HepG2 (cell line): ENCODE data around the gene CCDC117. TPM values are rescaled to one million over a fixed set of nuclear protein-coding genes. Genes with fewer than 3 reads are reported as not detected.

Source experiments
- CBX5 ChIP-seq: sonication (generic); formaldehyde crosslinking; IDR thresholded peaks from 2 replicates; pipeline ENCODE4 v1.4.0; 2020; ENCODE audit warnings: missing genetic modification reagents, borderline replicate concordance
- ELF4 ChIP-seq: sonication (generic); formaldehyde crosslinking; IDR thresholded peaks from 2 replicates; pipeline ENCODE4 v1.5.0; 2020; ENCODE audit warnings: missing genetic modification reagents, mild to moderate bottlenecking, moderate library complexity, borderline replicate concordance
- FOXO4 ChIP-seq: sonication (generic); formaldehyde crosslinking; conservative IDR thresholded peaks from 2 replicates; pipeline ENCODE4 v1.8.1; 2023; ENCODE audit warnings: missing genetic modification reagents
- KDM4B ChIP-seq: sonication (generic); formaldehyde crosslinking; IDR thresholded peaks from 2 replicates; pipeline ENCODE4 v1.4.0; 2020; ENCODE audit warnings: missing genetic modification reagents
- PAWR ChIP-seq: sonication (generic); formaldehyde crosslinking; IDR thresholded peaks from 2 replicates; pipeline ENCODE4 v1.4.0; 2020; ENCODE audit warnings: missing genetic modification reagents, mild to moderate bottlenecking, borderline replicate concordance
- PLRG1 ChIP-seq: fragments of 450-650 bp; conservative IDR thresholded peaks from 2 replicates; pipeline ENCODE4 v1.6.1; 2016
- POLR2A ChIP-seq, 2 experiments: IDR thresholded peaks; 2 replicates each; pipeline ENCODE4 v1.6.1; 2011; ENCODE audit warnings: low read depth in 2 of 2, low read length in 2 of 2, mild to moderate bottlenecking in 1 of 2, moderate library complexity in 1 of 2; ENCODE audit not compliant: insufficient read depth in 1 of 2
- PREB ChIP-seq: sonication (generic); formaldehyde crosslinking; IDR thresholded peaks from 2 replicates; pipeline ENCODE4 v1.4.0; 2020; ENCODE audit warnings: missing genetic modification reagents
- RNF219 ChIP-seq: sonication (generic); formaldehyde crosslinking; IDR thresholded peaks from 2 replicates; pipeline ENCODE4 v1.5.0; 2020; ENCODE audit warnings: mild to moderate bottlenecking, missing genetic modification reagents
- SAP130 ChIP-seq: IDR thresholded peaks from 2 replicates; pipeline ENCODE4 v1.6.1; 2016; ENCODE audit warnings: low read depth
- SMAD3 ChIP-seq: sonication (generic); formaldehyde crosslinking; IDR thresholded peaks from 2 replicates; pipeline ENCODE4 v1.4.0; 2020; ENCODE audit warnings: missing genetic modification reagents
- THAP7 ChIP-seq: sonication (generic); formaldehyde crosslinking; IDR thresholded peaks from 2 replicates; pipeline ENCODE4 v1.8.1; 2023; ENCODE audit warnings: mild to moderate bottlenecking, missing genetic modification reagents
- TRIM24 ChIP-seq: sonication (generic); formaldehyde crosslinking; IDR thresholded peaks from 2 replicates; pipeline ENCODE4 v1.8.0; 2022; ENCODE audit warnings: mild to moderate bottlenecking, missing genetic modification reagents
- ZFP36L2 ChIP-seq: sonication (generic); formaldehyde crosslinking; IDR thresholded peaks from 2 replicates; pipeline ENCODE4 v1.4.0; 2020; ENCODE audit warnings: missing genetic modification reagents
- ZFP82 ChIP-seq: sonication (generic); formaldehyde crosslinking; IDR thresholded peaks from 2 replicates; pipeline ENCODE4 v1.5.1; 2020; ENCODE audit warnings: mild to moderate bottlenecking, missing genetic modification reagents, borderline replicate concordance
- ZNF430 ChIP-seq: sonication (generic); formaldehyde crosslinking; IDR thresholded peaks from 2 replicates; pipeline ENCODE4 v1.9.0; 2021; ENCODE audit warnings: mild to moderate bottlenecking, missing genetic modification reagents
- ZNF556 ChIP-seq: sonication (generic); formaldehyde crosslinking; IDR thresholded peaks from 2 replicates; pipeline ENCODE4 v1.4.0; 2020; ENCODE audit warnings: mild to moderate bottlenecking, missing genetic modification reagents, borderline replicate concordance
- ZNF639 ChIP-seq: conservative IDR thresholded peaks from 2 replicates; pipeline ENCODE4 v1.6.1; 2018; ENCODE audit warnings: missing genetic modification reagents
- ZNF772 ChIP-seq: sonication (generic); formaldehyde crosslinking; IDR thresholded peaks from 2 replicates; pipeline ENCODE4 v1.5.0; 2020; ENCODE audit warnings: mild to moderate bottlenecking, missing genetic modification reagents
- ZXDC ChIP-seq: sonication (generic); formaldehyde crosslinking; IDR thresholded peaks from 2 replicates; pipeline ENCODE4 v1.5.0; 2020; ENCODE audit warnings: mild to moderate bottlenecking, missing genetic modification reagents
- polyA plus RNA-seq, 8 experiments: library from polyadenylated mRNA; depleted of rRNA in 3 of 8; stranded (reverse) in 7 of 8; unstranded in 1 of 8; fragments of >200 nt; fragmentation: Illumina TruSeq in 4 of 8; extraction: Trizol in 4 of 8; gene quantifications; 2 replicates each; pipeline versions ENCODE4 v1.2.1 to v1.2.3, GENCODE V29; 2011 to 2016; ENCODE audit warnings: low read depth in 4 of 8, missing spikeins in 1 of 8, mixed read lengths in 1 of 8; ENCODE audit not compliant: insufficient read depth in 1 of 8
- total RNA-seq, 5 experiments: library from RNA; depleted of rRNA; stranded (reverse); fragments of >200 nt; fragmentation: Illumina TruSeq; extraction: Trizol; gene quantifications; 2 replicates each; pipeline ENCODE4 v1.2.3, GENCODE V29; 2016; ENCODE audit warnings: low read depth in 1 of 5

Gene CCDC117
- total and polyA plus RNA-seq, 2 of the 13 experiments (the other 11 are each of a cell fraction or from before 2014, with no cell fraction given): 12.6 to 34.2 TPM

- TF ChIP-seq THAP7 (CRISPR knock-in tag): 0 out of 2 replicates have a peak, but pooled peaks have one; percentile 69
- peak; percentile 72 to 80 for TF ChIP-seq POLR2A (IDR thresholded peaks at IDR 0.05; ENCODE audit: insufficient read depth in 1 of 2, low read depth in 2 of 2, low read length in 2 of 2)
- no peak for TF ChIP-seq TRIM24
- TF ChIP-seq KDM4B: no peak
- no peak for TF ChIP-seq PAWR (CRISPR knock-in tag)
- peak; percentile 14; the same call in 1 of the 2 replicates for TF ChIP-seq ELF4 (CRISPR knock-in tag)
- no peak for TF ChIP-seq PREB (CRISPR knock-in tag)
- TF ChIP-seq SMAD3 (CRISPR knock-in tag): peak; percentile 74; the same call in 1 of the 2 replicates
- peak; percentile 22; the same call in 1 of the 2 replicates for TF ChIP-seq ZNF772 (CRISPR knock-in tag)
- TF ChIP-seq ZFP36L2: no peak
- peak; percentile 48; the same call in 1 of the 2 replicates for TF ChIP-seq CBX5
- 0 out of 2 replicates have a peak, but pooled peaks have one; percentile 56 for TF ChIP-seq FOXO4 (CRISPR knock-in tag)
- TF ChIP-seq RNF219 (CRISPR knock-in tag): no peak
- peak; percentile 86 for TF ChIP-seq SAP130 (CRISPR knock-in tag)
- TF ChIP-seq ZNF430 (CRISPR knock-in tag): no peak
- TF ChIP-seq ZFP82 (CRISPR knock-in tag): 0 out of 2 replicates have a peak, but pooled peaks have one; percentile 41
- no peak for TF ChIP-seq ZXDC
- TF ChIP-seq ZNF639 (CRISPR knock-in tag): no peak
- no peak for TF ChIP-seq PLRG1
- 0 out of 2 replicates have a peak, but pooled peaks have one; percentile 55 for TF ChIP-seq ZNF556 (CRISPR knock-in tag)
These were observed at the start of gene CCDC117 (continued) for GRCh38 chr22:28772633-28773460.
